NB4 (cell line): ENCODE results near the gene MIS12.

Source experiments
- CTCF ChIP-seq: IDR thresholded peaks from one replicate; pipeline ENCODE4 v1.5.1; 2012; ENCODE audit warnings: low read depth, low read length
- POLR2A ChIP-seq: IDR thresholded peaks from 2 replicates; pipeline ENCODE4 v1.6.1; 2011; ENCODE audit warnings: mild to moderate bottlenecking; ENCODE audit not compliant: insufficient read length; ENCODE audit errors: extremely low read depth

GRCh38 chr17:5480962-5481361 lies 5.4 kb upstream of the MIS12 start:
- TF ChIP-seq CTCF (no peak), POLR2A (no peak)
